KOPT-K1 (cell line): ENCODE data around the gene TRIM52.
A peak's percentile ranks its signal among the peaks of the same experiment; 100 is the strongest.
"Not testable (repeated sequence)": the region's sequence is repeated elsewhere in the genome, so short reads cannot be mapped to it uniquely, and the experiment has no call there.

Source experiments
- H3K27ac ChIP-seq: fragments of 200-600 bp; sonication (generic); 2 replicates; pipeline ENCODE4 v1.5.1; 2016; ENCODE audit warnings: antibody characterized with exemption, mild to moderate bottlenecking, low read depth, low read length; ENCODE audit not compliant: poor library complexity, severe bottlenecking
- H3K36me3 ChIP-seq: fragments of 200-600 bp; sonication (generic); 2 replicates; pipeline ENCODE4 v1.5.1; 2017; ENCODE audit warnings: antibody characterized with exemption, mild to moderate bottlenecking, low read length, moderate library complexity; ENCODE audit not compliant: insufficient read depth
- H3K9me3 ChIP-seq: fragments of 200-600 bp; sonication (generic); 2 replicates; pipeline ENCODE4 v1.5.1; 2017; ENCODE audit warnings: antibody characterized with exemption, low read length, mild to moderate bottlenecking; ENCODE audit not compliant: insufficient read depth, poor library complexity, severe bottlenecking

Gene TRIM52

DNA sequence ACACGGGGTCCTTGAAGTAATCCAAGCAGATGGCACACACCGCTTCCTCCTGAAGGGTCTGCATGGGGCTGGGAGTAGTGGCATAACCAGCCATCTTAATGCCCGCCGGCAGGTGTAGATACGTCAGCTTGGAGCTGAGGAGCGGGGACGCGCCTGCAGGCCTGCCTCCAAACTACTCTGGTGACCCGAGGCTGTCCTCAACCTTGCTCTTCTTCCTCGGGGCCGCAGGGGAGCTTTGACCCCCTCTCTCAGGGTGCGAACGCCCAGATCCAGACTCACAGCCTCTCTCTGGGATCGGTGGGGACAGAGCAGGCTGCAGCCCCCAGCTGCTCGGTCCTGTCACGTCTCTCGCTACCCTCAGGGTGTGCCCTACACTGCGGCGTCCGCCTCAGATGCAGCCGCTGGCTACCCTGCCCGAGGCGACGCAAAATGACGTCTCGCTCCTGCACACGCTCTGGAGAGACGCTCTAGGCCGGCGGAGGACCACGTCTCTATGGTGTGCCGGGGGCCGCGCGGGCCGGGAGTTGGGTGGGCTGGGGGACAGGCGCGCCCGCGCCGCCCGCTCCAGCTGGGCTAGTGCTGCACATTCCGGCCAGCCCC, at the start of gene TRIM52:
TRIM52 (minus strand) TSS at position 424 of the 600 bp plus-strand sequence; CDS start at position 94, 330 bp downstream.
- H3K27ac ChIP-seq: peak within 1 kb of the TSS; percentile 99
- no peaks in the 10 kb centered on the region for H3K9me3 ChIP-seq
- peaks cover 47% of the 10 kb centered on the region for H3K36me3 ChIP-seq

DNA sequence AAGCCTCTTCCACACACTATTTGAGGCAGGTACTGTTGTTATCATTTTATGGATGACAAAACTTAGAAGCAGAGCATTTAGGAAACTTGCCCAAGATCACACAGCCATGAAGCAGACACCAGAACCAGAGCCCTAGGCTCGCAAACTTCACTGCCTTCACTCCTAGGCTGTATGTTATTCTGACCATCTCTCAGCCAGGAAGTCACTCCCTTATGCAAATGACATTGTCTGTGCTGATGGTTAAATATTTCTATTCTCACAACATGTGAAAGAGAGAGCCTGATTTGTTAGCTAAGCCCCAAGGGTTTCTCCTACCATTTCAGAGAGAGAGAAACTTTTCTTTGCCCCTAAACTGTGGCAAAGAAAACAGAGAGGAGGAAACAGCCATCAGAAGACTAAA, 26.4 kb upstream of the TRIM52 start:
- H3K27ac ChIP-seq, H3K36me3 ChIP-seq, H3K9me3 ChIP-seq: not testable (repeated sequence)

DNA sequence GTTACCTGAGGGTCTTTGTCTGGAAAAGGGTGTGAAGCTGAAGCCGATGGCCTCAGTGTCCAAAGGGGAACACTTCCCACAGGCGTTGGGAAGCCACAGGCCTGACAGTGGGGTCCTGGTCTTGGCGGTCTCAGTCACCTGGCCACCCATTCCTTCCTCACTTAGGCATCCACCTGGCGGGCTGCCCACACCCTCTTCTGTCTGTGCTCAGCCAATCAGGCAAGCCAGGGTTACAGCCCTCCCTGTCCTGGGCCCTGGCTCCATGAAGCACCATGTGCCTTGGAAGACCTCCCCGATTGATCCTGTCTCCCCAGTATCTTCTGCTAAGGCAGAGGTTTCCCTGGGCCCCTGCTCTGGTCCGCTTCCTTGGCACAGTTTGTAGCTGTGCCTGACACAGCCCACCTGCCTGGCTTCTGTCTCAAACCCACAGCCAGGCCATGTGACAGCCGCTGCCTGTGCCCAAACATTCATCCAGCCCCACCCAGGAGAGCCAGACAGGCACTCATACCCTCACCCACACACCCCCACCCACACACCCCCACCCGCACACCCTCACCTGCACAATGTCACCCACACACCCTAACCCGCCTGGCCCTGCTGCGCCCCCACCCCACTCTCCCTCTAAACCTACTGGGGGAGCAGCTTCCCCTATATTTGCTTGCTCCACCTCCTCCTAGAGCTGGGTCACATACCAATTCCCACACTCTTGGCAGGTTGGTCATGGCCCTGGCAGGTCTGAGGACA, 25.2 kb upstream of the TRIM52 start:
- not testable (repeated sequence) for H3K9me3 ChIP-seq, H3K27ac ChIP-seq, H3K36me3 ChIP-seq

DNA sequence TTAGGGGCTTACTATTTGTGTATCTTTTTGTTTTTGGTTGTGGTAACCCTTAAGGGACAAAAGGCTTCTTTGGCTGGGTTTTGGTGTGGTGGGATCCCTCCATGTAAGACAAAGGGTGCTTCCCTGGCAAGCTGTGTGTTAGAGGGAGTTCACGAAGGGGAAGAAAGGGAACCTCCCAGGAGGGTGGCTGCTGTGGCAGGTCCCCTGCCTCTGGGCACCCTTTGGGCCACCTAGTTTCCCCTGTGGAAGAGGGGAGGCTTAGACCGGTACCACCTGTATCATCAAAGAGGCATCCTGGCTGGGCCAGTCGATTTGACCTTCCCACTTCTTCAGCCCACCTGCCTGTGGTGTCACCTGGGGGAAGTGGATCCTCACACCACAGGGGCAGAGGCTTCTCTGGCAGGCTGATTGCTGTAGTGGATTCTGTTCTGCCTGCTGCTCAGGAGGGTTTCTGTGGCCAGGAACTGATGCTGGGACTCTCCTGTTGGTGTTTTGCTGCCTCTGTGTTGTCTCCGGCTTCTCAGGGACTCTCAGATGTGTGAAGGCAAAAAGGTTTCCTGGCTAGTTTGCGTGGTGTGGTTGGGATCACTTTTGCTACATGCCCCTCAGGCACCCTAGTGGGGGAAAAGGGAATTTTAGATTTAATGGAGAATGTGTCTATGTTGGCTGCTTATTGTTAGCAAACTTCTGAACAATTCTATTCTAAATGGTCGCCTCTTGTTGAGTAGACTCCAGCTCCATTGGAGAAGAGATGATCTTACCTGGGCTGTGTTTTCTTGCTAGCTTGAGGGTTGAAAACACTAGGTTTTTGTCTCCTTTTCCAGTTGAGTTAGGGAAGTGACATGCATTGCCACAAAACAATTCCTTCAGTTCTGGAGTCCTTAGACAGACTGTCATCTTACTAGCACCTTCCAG, 23.2 kb upstream of the TRIM52 start:
- not testable (repeated sequence) for H3K36me3 ChIP-seq, H3K27ac ChIP-seq

DNA sequence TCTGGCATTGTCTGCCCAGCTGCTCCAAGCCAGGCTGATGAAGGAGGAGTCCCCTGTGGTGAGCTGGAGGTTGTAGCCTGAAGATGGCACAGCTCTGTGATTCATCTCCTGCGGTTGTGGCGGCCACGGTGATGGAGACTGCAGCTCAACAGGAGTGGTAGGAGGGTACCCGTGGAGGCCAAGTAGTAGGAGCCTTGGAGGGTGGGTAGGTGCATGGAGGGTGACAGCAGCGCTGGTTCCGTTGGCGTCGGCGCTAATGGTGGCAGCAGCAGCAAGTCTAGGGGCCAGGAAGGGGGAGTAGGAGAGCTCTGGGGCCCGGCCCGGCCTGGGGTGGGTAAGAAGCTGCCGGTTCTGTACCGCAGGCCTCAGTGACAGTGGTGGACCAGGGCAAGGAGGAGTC, 22.4 kb upstream of the TRIM52 start:
- no peaks in the 10 kb centered on the region for H3K36me3 ChIP-seq
- H3K9me3 ChIP-seq: no peaks in the 10 kb centered on the region
- H3K27ac ChIP-seq: no peak overlapping the region

More for the DNA sequence above, 23.2 kb upstream of the TRIM52 start:
- not testable (repeated sequence) for H3K9me3 ChIP-seq

DNA sequence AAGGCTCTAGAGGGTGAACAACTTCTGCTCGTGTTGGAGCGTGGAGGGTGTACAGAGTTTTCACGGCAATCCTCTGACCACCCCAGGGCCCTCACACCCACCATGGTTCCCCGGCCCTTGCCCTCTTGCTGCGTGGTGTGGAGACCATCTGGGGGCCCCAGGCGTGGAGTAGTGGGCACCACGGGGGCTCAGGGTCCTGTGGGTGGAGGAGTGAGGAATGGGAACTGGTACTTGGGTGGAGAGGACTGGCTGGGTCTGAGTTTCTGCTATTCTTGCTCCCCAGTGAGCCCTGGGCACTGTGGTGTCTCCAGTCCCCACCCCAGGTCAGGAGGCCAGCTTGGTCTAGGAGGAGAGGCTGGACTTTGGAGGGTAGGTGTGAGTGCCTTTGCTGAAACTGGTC, 21.9 kb upstream of the TRIM52 start:
- Histone ChIP-seq H3K9me3 (no peaks in the 10 kb centered on the region), H3K36me3 (no peaks in the 10 kb centered on the region), H3K27ac (no peak overlapping the region)

DNA sequence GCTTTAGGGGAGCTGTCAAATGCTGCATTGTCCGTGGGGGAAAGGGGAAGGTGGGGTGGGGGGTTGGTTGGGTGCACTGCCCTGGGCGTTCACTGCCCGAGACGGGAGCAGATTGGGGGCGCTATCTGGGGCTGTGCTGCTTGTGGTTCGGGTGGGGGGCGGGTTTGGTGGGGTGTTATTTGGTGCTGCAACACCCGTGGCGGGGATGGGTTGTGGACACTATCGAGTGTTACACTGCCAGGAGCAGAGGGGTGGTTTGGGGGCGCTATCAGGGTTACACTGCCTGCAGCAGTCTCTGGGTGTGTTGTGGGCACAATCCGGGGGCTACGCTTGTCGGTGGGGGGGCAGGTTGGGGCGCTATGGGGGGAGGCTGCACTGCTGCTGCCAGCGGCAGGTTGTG, 21.5 kb upstream of the TRIM52 start:
- H3K27ac ChIP-seq, H3K9me3 ChIP-seq, H3K36me3 ChIP-seq: not testable (repeated sequence)

DNA sequence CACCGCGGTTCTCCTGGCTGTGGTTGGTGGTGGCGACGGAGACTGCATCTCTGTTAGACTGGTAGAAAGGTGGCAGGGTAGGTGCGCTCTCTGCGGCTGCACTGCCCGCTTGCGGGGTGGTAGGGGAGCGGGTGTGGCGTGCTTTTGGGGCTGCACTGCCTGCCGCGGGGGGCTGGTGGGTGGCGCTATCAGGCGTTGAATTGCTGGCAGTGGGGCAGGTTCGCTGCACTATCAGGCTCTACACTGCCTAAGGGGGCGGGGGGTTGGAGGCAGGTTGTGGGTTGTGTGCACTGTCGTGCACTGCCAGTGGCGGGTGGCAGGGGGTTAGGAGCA, 21.0 kb upstream of the TRIM52 start:
- Histone ChIP-seq H3K27ac (no peak overlapping the region), H3K9me3 (no peaks in the 10 kb centered on the region), H3K36me3 (no peaks in the 10 kb centered on the region)

DNA sequence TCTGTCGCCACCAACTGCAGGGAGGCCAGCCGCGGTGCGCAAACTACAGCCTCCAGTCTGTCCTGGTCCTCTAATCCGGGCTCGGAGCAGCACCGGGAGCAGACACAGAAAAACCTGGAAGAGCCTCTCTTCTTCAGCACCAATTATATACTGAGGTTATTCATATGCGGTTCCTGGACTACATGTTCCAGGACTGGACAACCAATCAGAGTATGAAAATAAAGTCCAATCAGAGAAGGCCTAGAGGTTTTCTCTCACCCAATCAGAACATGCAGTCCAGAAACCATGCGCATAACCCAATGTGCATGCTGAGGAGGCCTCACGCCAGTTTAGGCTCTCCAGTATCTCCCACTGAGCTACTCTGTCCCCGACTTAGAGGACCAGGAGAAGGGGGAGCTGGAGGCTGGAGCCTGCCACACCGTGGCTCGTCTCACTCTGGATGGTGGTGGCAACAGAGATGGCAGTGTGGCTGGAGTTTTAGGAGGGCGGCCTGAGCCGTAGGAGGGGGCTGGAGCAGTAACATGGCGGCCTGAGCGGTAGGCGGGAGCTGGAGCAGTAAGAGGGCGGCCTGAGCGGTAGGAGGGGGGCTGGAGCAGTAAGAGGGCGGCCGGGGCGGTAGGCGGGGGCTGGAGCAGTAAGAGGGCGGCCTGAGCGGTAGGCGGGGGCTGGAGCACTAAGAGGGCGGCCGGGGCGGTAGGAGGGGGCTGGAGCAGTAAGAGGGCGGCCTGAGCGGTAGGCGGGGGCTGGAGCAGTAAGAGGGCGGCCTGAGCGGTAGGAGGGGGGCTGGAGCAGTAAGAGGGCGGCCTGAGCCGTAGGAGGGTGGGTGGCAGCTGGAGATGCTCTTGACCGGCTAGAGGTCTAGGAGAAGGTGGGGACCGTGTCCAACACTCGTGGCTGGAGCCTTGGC, 20.4 kb upstream of the TRIM52 start:
- no peaks in the 10 kb centered on the region for H3K36me3 ChIP-seq
- no peaks in the 10 kb centered on the region for H3K9me3 ChIP-seq
- H3K27ac ChIP-seq: no peak overlapping the region

DNA sequence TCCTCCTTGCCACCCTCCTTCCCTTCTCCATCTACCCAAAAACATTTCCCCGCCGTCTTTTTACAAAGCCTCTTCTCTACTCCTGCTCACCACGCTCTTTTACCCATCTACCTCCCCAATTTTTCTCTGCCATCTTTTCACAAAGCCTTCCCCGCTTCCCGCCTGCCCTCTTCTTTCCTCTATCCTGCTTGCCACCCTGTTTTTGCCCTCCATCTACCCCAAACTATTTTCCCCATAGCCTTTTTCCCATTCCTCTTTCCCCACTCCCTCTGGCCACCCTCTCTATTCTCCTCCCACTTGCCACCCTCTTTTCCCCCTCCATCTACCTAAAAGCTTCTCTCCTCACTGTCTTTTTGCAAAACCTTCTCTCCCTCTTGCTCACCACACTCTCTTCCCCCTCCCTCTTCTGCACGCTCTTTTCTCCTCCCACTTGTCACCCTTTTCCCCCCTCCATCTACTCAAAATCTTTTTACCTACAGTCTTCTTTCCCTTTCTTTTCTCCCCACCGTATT, 19.4 kb upstream of the TRIM52 start:
- H3K36me3 ChIP-seq: no peaks in the 10 kb centered on the region
- H3K27ac ChIP-seq: no peak overlapping the region
- H3K9me3 ChIP-seq: no peaks in the 10 kb centered on the region

DNA sequence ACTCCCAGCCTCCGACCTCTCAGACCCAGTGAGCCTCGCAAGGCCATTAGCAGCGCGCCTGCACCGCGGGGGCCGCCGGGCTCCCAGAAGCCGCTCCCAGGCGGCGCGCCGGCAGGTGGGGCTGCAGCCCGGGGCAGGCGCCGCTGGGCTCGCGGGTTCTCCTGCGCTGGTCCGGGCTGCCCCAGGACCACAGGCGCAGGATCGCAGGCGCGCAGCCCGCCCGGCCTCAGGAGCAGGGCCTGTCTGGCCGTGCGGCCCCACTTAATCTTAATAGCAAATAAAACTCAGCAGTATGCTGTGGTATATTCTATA, 12.4 kb upstream of the TRIM52 start:
- H3K9me3 ChIP-seq, H3K27ac ChIP-seq, H3K36me3 ChIP-seq: not testable (repeated sequence)

DNA sequence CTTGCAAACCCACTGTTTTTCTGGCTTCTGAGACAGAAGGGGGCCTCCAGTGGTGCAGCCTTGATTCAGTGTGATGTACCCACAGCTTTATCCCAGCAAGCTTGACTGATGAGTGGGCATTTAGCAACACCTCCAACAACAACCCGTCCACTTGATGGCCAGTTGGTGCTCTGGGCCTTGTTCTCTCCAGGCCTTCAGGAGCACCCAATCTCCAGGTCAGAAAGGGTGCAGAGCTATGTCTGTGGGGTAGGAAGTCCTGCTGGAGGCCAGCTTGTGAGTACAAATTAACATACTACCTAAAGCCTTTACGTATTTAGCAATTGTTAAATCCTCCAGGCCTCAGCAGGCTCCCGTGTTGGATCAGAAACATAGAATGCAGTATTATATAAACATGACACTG, 10.1 kb upstream of the TRIM52 start:
- no peaks in the 10 kb centered on the region for H3K9me3 ChIP-seq

DNA sequence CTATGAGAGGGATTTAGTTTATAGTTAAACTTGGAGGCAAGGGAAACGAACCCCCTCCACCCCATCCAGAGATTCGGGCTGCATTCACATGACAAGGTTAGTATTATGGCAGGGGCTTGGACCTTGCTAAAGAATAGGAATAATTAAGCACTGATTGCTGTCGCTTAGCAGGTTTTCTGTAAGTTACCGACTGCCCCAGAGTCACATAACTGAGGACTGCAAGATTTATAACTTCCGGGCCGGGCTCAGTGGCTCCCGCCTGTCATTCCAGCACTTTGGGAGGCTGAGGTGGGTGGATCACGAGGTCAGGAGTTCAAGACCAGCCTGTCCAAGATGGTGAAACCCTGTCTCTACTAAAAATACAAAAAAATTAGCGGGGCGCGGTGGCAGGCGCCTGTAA, 7.0 kb upstream of the TRIM52 start:
- peaks cover 22% of the 10 kb centered on the region for H3K36me3 ChIP-seq
- H3K27ac ChIP-seq, H3K9me3 ChIP-seq: not testable (repeated sequence)

More for the DNA sequence above, 10.1 kb upstream of the TRIM52 start:
- no peak overlapping the region for H3K27ac ChIP-seq
- no peaks in the 10 kb centered on the region for H3K36me3 ChIP-seq

DNA sequence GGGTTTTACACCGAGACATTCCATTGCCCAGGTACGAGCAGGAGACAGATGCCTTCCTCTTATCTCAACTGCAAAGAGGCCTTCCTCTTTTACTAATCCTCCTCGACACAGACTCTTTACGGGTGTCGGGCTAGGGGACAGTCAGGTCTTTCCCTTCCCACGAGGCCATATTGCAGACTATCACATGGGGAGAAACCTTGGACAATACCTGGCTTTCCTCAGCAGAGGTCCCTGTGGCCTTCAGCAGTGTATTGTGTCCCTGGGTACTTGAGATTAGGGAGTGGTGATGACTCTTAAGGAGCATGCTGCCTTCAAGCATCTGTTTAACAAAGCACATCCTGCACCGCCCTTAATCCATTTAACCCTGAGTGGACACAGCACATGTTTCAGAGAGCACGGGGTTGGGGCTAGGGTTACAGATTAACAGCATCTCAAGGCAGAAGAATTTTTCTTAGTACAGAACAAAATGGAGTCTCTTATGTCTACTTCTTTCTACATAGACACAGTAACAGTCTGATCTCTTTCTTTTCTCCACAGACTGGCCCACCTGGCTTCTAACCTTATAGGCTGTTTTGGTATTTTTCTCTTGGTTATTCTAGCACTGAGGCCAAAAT, 6.5 kb upstream of the TRIM52 start:
- peaks cover 23% of the 10 kb centered on the region for H3K36me3 ChIP-seq
- not testable (repeated sequence) for H3K27ac ChIP-seq

More for the DNA sequence above, 6.5 kb upstream of the TRIM52 start:
- not testable (repeated sequence) for H3K9me3 ChIP-seq
